NCI-H69 (cell line): ENCODE measurements around the gene CHAD.
"Not testable (repeated sequence)": the region's sequence is repeated elsewhere in the genome, so short reads cannot be mapped to it uniquely, and the experiment has no call there.

ENCODE experiments used
- DNase-seq: peaks from one replicate; lab custom pipeline; 2025; lab: John Stamatoyannopoulos, UW

The CHAD gene

DNA sequence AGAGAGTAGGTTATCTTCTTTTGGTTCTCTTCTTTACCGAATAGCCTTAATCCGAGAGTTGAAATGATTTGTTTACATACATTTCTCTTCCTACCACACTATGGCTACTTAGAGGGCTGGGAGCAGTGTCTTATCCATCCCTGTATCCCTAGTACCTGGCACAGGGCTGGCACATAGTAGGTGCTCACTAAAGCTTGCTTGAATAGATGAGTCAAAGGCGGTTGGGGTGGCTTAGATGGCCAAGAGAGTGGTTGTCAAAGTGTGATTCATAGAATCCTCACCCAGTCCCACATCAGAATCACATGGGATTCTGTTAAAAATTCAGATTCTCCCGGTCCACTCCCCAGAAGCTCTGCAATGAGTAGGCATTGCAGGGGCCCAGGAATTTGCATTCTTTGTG is 11.1 kb downstream of the CHAD start:
- DNase-seq: no peak

GRCh38 chr17:50453901-50454300 is 14.8 kb downstream of the CHAD start:
- DNase-seq: no peak

DNA sequence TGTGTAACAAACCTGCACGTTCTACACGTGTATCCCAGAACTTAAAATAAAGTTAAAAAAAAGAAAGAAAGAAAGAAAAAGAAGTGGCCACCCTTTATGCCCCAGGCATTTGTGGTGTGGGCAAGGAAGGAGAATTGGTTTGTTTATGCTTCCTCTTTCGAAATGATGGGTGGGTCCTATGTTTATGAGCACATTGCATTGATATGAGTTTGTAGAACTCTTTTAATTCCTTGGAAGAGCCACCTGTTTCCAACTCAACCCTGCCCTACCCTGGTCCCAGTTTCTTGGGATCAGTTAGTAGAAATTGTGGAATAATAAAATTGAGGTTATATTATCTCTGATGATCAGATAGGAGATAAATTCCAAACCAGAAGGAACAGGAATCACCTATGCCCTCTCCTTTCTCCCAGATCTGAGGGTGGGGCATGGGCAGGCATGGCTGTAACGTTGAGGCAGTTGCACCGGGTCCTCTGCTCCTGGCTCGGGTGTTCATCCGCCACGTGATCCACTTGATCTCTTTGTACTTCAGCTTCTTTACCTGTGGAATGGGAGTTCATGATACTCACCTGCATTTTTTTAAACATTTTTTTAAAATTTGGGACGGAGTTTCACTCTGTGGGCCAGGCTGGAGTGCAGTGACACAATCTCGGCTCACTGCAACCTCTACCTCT is 15.9 kb downstream of the CHAD start:
- no peak for DNase-seq

DNA sequence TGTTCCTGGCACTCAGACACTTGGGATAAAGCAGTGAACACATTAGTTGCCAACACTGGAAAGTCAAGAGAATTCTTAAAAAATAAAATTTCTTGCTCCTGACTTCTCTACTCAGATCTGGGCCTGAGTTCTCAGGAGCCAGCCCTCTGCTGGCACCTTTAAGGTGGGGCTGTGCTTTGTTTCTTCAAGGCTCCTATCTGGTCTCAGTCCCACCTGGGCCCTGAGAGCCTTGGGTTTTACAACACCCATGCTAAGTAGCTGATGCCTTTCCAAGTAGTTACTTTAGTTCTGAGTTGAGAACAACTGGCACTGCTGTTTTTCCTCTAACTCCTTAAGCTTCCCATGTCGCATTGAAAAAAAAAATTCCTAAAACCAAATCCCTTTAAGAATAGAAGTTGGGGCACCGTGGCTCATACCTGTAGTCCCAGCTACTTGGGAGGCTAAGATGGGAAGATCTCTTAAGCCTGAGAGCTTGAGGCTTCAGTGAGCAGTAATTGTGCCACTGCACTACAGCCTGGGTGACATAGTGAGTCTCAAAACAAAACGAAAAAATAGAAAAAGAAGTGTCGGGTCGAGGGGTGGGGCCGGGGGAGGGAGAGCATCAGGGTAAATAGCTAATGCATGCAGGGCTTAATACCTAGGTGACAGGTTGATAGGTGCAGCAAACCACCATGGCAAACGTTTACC is 16.6 kb downstream of the CHAD start:
- DNase-seq: no peak

- no peak for DNase-seq
Observed at GRCh38 chr17:50448643-50449042, 20.0 kb downstream of the CHAD start.

DNA sequence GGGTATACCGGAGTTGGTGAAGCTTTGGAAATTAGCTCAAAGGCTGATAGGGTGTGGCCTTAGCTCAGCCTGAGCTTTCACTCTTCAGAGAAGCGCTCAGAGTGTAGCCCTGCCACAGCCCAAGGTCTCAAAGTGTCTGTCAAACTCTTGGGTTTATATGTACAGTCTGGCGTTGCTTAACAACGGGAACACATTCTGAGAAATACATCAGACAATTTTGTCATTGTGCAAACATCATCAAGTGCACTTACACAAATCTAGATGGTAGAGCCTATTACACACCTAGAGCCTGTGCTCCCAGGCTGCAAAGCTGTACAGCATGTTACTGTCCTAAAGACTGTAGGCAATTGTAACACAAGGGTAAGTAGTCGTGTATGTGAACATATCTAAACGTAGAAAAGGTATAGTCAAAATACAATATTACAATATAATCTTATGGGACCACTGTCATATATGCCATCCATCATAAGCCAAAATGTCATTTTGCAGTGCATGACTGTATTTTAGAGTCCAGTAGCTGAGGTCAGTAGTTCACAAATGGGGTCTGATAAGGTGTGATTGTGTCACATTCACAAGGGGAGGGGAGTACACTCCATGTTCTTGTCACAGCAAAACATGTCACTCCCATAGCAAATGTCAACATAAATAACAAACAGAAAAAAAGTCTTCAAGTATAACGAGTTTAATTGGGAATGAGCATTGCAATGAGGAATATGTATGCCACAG is 20.6 kb downstream of the CHAD start:
- peak; percentile 58 for DNase-seq

- DNase-seq: no peak
Observed at GRCh38 chr17:50445730-50446325, 22.9 kb downstream of the CHAD start.

DNA sequence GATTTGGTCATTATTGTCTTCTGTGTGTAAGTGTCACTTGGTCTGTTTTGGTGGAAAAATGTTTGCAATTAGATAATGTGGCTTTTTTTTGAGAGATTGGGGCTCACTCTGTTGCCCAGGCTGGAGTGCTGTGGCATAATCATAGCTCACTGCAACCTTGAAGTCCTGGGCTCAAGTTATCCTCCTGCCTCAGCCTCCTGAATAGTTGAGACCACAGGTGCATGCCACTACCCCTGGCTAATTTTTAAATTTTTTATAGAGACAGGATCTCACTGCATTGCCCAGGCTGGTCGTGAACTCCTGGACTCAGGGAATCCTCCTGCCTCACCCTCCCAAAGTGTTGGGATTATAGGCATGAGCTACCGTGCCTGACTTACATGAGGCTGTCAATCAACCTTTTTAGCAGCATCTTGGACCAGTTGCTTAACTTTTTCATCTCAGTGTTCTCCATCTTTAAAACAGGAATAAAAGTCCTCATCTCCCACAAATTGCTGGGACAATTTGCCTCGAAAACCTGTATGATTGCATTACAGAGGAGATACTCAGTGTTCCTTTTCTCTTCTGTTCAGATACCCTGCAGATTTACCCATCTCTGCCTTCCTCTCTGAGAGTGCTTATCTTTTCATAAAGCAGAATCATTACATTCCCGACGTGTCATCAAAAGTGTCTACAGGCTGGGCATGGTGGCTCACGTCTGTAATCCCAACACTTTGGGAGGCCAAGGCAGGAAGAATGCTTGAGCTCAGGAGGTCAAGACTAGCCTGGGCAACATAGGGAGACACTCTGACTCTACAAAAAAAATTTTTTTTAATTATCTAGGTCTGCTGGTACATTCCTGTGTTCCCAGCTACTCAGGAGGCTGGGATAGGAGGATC is 23.6 kb downstream of the CHAD start:
- DNase-seq: no peak

DNA sequence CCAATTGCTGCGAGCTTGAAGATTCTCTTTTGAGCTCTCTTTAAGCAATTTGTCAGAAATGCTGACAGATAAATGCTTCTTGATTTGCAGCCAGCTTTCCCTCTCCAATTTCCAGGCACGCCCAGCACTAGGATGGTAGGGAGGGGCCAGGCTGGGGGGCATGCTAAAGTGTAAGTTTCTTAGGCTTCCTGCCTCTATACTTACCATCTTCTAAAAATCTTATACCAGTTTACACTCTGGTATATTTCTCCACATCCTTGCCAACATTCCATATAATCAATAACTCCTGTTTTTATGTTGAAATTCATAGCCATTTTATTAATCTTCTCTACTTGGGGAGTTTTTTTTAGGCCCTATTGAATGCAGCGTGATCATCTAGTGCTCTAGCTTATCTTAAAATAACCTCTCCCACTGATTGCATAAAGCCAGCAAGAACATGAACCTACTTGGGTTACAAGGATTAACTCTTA is 25.1 kb downstream of the CHAD start:
- DNase-seq: peak; percentile 62

- peak; percentile 38 for DNase-seq
Observed at GRCh38 chr17:50440838-50441829, 27.5 kb downstream of the CHAD start.

DNA sequence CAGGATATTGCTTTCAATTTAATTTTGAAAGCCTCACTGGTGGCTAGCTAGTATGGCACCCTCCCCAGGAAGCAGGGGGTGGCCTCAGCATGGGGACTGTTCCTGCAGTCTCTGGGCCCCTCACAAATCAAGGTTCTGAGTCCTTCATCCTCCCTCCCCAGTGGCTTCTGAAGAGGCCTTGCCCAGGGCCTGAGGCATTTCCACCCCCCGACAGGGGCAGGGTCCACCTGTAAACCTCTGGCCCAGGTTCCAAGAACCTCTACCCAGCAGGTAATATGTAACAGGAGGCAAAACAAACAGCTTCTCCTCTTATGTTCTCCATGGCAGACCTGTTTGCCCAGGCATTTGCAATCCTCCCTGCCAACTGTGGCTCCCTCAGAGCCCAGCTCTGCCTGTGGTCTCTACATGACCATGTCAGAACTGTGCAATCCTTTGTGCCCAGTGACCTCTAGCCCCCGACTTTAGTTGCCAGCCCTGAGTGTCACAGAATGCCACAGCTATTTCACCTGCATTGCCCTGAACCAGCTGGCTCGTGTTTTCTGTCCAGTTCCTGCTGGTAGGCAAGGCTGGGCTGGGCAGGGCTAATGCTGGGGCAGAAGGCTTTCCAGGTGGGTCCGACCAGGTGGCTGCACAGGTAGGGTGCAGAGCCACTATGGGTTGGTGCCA is 28.4 kb downstream of the CHAD start:
- peak; percentile 96 for DNase-seq

DNA sequence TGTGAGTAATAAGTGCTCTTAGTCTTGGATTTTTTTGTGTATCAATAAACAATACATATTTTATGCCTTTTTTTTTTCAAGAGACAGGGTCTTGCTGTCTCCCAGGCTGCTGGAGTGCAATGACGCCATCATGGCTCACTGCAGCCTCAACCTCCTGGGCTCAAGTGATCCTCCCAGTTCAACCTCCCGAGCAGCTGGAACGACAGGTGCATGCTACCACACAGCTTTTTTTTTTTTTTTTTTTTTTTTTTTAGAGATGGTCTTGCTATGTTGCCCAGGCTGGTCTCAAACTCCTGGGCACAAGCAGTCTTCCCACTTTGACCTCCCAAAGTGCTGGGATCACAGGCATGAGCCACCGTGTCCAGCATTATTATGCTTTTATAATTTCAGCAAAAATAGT is 29.7 kb downstream of the CHAD start:
- DNase-seq: no peak

GRCh38 chr17:50437409-50437808 is 31.3 kb downstream of the CHAD start:
- no peak for DNase-seq

DNA sequence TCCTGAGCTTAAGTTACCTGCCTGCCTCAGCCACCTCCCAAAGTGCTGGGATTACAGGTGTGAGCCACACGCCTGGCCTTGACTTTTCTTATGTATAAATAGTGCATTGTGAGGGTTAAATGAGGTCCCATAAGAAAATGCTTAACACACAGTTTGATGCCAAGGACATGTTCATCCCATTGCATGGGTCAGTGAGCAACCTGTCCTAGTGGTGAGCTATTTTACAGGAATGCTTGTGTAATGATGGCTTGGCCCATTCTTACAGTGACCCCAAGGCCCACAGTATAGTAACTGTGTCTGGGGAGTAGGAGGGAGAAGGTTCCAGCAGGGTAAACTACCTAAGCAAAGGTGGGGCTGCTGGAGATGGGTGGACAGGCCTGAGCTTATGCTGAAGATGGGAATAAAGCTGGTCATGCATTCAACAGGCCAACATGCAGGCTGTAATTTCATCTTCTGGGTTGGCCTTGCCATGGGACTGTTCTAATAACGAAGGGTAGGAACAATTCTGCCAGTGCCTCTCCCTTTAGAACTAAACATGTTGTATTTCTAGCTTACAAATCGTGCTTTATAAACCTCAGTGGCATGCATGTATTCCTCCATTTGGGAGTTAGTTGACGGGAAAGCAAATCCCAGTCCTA is 36.4 kb downstream of the CHAD start:
- DNase-seq: no peak

DNA sequence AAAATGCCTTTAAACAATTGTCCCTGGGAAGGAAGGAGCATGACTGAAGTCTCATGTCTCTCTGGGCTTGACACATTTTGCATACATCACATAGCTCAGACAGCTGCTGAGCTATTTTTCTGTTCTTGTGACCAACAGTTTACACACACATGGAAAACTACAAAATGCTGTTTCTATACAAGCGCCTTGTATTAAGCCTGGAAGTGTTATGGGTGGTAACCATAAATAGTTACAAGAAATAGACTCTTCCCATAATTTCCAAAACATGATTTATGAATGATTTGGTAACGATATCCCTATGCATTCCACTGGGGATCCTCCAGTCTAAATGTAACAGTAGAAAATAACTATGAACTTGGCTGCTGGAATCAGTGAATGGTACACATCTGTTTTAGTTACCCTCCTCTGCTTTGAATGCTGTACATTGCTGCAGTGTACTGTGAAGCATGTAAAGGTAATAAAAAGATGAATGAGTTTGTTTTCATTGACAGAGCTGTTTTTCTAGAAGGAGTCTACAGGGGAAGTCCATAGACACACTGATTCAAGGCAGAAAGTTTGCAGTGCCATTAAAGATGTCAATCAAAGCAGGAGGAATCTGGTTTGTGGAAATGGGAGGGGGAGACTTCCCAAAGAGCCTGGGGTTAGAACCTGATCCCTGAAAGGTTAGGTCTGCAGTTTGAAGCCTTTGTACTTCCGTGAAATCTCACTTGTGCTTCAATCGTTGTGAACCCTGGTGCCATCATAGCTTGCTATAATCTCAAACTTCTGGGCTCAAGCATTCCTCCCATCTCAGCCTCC is 37.7 kb downstream of the CHAD start:
- DNase-seq: peak; percentile 59

DNA sequence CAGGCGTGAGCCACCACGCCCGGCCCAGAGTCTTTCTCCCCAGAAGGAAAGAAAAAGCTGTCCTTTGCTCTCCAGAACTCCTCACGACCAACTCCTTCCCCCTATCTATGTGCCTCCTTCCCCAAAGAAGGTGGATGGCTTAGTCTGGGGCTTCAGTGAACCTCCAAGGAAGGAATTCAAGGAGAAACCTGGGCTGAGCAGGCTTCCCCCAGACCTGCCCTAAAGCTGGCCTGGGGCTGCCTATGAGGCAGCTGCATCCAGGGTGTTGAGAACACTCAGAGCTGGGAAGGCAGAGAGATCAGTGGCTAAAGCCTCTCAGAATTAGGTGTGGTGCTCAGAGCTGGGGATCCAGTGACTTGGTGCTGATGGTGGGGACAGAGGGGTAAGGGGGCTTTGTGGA is 38.9 kb downstream of the CHAD start:
- DNase-seq: no peak

DNA sequence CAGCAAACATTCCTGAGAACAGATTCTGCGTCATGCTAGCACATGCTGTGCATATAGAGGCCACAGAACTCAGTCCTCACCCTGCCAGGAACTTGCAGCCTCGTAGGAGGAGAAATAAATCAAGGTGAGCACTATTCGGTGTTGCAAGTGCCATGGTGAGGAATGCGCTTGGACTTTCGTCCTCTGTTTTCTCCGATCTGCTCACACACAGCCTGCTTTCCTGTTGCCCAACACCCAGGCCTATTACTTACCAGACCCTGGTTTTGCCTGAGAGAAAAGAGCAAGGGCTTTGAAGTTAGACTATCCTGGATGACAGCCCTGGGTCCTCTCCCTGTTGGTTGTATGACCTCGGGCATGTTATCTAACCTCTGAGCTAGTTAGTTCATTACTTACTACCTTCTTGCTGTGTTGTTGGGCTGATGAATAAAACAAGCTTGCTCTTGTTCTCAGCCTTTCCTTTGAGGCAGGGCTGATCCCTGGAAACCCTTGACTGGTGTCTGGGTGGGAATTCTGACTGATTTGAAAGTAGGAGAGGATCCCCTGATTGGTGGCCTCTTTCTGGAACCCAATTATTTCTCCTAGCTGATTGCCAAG is 39.8 kb downstream of the CHAD start:
- no peak for DNase-seq

GRCh38 chr17:50428126-50428525 is 40.6 kb downstream of the CHAD start:
- DNase-seq: not testable (repeated sequence)
